Hematopoietic multipotent progenitor cell treated with erythropoietin and hydrocortisone succinate and interleukin-3 and kit ligand, for 17 days (in vitro differentiated cells): Measurements from ENCODE around the gene NR1H2.

ENCODE experiments used
- DNase-seq: peaks from one replicate; pipeline ENCODE4 v3.0.0-alpha.2; 2015; ENCODE audit warnings: low spot score

NR1H2 gene

GRCh38 chr19:50402544-50403301 lies 26.5 kb downstream of the NR1H2 start:
- DNase-seq: no peak

- no peak for DNase-seq
Measured at GRCh38 chr19:50406156-50406820, 30.0 kb downstream of the NR1H2 start.

GRCh38 chr19:50406829-50407228 lies 30.6 kb downstream of the NR1H2 start:
- no peak for DNase-seq

GRCh38 chr19:50409347-50409746 lies 33.1 kb downstream of the NR1H2 start:
- no peak for DNase-seq

- no peak for DNase-seq
Measured at GRCh38 chr19:50410109-50410508, 33.9 kb downstream of the NR1H2 start.

GRCh38 chr19:50412419-50412818 lies 36.2 kb downstream of the NR1H2 start:
- DNase-seq: no peak

GRCh38 chr19:50413096-50413495 lies 36.8 kb downstream of the NR1H2 start:
- no peak for DNase-seq

- DNase-seq: no peak
Measured at GRCh38 chr19:50413531-50413930, 37.3 kb downstream of the NR1H2 start.

GRCh38 chr19:50414864-50415660 lies 38.8 kb downstream of the NR1H2 start:
- DNase-seq: peak; percentile 77

- DNase-seq: no peak
Measured at GRCh38 chr19:50415661-50416033, 39.4 kb downstream of the NR1H2 start.

- no peak for DNase-seq
Measured at GRCh38 chr19:50416034-50416977, 40.0 kb downstream of the NR1H2 start.

- no peak for DNase-seq
Measured at GRCh38 chr19:50417111-50418081, 41.1 kb downstream of the NR1H2 start.

GRCh38 chr19:50418176-50419021 lies 42.1 kb downstream of the NR1H2 start, which contains the start of gene SPIB:
TSS of gene SPIB (plus strand) at chr19:50418938. CDS start at chr19:50418963, 25 bp downstream.
- no peak for DNase-seq

- DNase-seq: no peak
Measured at GRCh38 chr19:50419022-50419579, 42.8 kb downstream of the NR1H2 start.

GRCh38 chr19:50419580-50420035 lies 43.4 kb downstream of the NR1H2 start:
- no peak for DNase-seq

- no peak for DNase-seq
Measured at GRCh38 chr19:50420127-50420526, 43.9 kb downstream of the NR1H2 start.

- DNase-seq: no peak
Measured at GRCh38 chr19:50420808-50421207, 44.6 kb downstream of the NR1H2 start.

- no peak for DNase-seq
Measured at GRCh38 chr19:50422397-50423278, 46.4 kb downstream of the NR1H2 start.
